IPS-18c (cell line): Measurements from ENCODE around the gene CNTFR.

Source experiments
- H3K4me3 ChIP-seq: 2 replicates; pipeline ENCODE4 v1.7.0; 2013; ENCODE audit warnings: low read depth, mild to moderate bottlenecking, low read length, moderate library complexity; ENCODE audit not compliant: insufficient read depth
- H3K9me3 ChIP-seq: one replicate; pipeline ENCODE4 v1.6.1; 2013; ENCODE audit warnings: mild to moderate bottlenecking, low read length, moderate library complexity; ENCODE audit not compliant: control insufficient read depth, insufficient read depth

Gene CNTFR

DNA sequence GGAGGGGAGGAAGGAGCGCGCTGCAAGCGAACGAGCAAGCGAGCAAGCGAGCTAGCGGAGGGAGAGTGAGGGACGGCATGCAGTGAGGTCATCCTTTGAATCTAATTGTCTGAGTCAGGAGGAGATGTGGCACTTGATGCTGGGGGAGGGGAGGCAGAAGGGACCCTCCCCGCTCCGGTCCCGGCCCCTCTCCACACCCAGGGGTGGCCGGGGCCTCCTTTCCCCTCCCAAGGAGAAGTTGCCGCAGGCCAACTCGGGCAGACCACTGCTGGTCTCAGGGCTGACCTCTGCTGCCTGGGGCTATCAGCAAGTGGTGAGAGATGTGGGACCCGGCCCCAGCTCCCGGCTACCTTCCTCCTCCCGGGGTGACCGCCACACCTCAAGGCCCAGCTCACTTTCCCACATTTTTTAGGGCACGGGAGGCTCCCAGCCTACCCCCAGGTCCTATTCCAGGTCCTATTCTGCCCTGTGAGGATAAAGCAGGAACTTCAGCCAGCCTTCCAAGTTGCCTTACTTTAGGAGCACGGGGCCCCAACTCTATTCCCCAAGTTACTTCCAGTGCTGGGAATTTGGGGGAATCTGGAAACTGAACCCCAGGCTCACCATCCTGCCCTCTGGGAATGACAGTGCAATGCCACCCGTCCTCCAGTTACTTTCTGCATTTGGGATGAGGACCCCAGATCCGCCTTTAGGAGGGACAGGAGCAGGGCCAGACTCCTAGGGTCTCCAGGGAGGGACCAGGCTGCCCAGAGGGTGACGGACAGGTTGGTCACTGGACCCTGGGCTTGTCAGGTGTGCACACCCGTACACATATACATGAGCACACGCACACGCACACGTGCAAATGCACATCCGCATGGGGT lies 11.1 kb downstream of the CNTFR start:
- Histone ChIP-seq H3K9me3 (no peaks in the 10 kb centered on the region), H3K4me3 (peak overlapping the region; percentile 50)

DNA sequence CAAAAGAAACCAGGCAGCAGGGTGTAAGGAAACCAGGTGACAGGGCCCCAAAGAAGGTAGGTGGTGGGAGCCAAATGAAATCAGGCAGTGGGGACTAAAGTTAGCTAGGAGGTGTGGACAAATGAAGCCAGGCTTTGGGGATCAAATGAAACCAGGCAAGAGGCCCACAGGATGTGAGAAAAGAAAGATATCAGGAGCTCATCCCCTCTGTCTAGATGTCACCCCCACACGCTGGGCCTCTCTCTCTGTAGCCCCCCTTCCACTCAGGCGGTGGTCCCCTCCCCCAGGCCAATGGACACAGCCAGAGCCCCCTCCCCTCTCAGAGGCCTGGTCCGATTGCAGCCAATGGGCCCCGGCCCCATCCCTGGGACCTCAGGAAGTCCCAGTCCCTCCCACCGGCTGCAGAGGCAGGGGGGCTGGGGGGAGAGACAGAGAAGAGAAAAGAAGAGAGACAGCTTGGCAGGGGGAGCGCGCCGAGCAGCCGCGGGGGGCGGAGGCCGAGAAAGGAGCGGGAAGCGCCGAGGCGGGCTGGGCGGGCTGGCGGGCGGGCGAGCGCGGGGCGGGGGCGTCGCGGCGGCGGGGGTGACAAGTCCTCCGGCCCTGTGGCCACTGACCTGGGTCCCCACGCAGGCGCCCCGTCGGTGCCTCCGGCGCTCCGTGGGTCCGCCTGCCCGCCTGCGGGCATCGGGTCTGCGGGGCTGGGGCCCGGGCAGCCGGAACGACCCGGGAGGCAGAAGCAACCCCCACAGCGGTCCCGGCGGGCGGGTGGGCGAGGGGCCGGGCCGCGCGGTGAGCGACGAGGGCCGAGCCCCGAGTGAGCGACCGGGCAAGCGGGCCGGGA lies 11.9 kb downstream of the CNTFR start:
- peak overlapping the region; percentile 50 for H3K4me3 ChIP-seq
- no peaks in the 10 kb centered on the region for H3K9me3 ChIP-seq

DNA sequence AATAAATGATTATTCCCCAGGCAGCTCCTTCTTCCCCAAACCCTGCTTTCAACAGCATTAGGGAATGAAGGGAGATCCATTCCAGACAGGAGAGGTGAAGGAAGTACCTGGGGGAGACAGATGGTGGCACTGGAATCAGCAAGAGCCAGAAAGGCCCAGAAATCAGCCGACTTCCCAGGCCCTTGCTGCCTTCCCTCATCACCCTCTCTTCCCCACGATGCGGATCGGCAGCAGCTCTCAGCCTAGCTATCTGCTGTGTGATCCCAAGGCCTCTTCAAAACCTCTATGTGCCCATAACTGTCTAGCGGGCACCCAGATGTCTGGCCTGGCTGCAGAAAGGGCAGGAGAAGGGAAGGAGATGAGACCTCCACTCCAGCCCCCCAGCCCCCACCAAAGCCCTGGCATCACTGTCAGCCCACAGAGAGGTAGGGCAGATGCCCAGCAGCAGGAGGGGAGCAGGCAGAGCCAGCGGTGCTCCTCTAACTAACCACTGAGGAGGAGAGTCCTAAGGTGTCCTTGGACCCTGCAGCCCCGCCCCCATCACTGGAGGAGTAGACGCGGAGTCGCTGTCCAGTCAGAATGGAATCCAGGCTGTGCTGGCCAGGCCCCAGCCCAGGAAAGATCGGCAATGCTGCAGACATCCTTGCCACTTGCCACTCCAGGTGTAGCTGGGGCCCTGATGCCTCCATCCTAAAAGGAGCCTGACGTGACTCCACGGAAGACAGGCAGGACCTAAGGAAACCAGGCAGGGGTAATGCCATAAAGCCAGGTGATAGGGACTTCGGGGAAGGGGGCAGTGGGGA lies 12.7 kb downstream of the CNTFR start:
- Histone ChIP-seq H3K9me3 (no peaks in the 10 kb centered on the region), H3K4me3 (no peak overlapping the region)

DNA sequence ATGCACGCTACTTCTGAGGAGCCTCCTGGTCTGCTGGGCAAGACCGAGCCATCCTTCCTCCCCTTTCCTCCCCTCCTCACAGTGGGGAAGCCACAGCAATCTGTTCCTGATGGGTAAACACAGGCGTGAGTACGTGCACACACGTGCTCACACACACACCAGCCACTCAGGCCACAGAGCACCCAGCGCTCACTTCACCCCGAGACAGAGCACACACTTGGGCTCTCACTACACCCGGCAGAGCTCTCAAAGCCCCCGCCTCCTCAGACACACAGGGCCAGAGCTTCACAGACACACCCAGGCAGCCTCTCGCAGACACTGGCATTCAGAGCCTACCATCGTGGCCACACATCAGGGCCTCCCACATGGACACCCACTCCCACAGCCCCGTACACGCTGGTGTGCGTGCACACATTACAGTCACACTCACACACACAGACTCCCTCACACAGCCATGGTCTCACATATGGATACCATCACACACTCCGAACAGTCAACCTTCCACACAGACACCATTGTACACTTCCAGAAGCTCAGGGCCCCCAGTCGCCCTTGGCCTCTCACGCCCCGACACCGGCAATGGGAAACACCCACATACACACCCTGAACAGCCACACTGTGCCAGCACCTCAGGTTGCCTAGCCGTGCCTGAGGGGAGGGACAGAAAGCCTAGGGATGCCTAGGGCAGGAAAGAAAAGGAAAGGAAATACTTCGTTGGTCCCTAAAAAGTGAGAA lies 13.5 kb downstream of the CNTFR start:
- Histone ChIP-seq H3K4me3 (no peak overlapping the region), H3K9me3 (no peaks in the 10 kb centered on the region)

DNA sequence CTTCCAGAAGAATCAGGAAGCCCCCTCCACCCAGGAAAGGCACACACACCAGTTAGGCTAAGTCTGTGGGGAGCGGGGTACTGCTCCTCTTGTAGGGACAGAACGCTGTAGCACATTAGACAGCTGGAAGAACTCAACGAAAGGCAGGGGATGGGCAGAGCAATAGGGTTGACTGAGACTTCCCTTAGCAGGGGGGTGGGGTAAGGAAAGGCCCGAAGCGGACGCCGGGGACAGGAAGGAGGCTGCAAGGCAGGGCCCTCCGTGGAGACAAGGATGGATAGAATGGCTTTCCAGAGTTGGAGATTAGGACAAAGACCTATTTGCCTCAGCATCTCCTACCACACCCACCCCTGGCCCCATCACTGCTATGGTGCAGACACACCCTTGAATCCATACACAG lies 14.3 kb downstream of the CNTFR start:
- no peaks in the 10 kb centered on the region for H3K9me3 ChIP-seq
- no peak overlapping the region for H3K4me3 ChIP-seq

DNA sequence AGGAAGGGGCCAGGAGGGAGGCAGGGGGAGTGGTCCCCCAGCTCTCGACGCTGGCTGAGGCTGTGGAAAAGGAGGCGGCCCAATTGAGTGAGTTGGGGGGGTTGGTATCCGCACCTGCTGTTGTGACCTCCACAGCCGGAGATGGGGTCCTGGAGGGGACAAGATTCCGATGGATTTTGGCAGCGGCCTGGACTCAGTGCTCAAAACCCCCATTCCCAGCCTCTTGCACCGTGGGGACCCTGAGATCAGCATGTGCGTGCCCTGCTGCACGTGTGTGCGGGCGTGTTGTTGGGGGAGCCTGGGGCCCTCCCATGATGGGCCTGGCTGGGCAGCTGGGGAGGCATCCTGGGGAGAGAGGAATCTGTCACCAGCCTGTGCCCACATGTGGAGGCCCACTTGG lies 15.0 kb downstream of the CNTFR start:
- H3K4me3 ChIP-seq = no peak overlapping the region
- H3K9me3 ChIP-seq = no peaks in the 10 kb centered on the region

DNA sequence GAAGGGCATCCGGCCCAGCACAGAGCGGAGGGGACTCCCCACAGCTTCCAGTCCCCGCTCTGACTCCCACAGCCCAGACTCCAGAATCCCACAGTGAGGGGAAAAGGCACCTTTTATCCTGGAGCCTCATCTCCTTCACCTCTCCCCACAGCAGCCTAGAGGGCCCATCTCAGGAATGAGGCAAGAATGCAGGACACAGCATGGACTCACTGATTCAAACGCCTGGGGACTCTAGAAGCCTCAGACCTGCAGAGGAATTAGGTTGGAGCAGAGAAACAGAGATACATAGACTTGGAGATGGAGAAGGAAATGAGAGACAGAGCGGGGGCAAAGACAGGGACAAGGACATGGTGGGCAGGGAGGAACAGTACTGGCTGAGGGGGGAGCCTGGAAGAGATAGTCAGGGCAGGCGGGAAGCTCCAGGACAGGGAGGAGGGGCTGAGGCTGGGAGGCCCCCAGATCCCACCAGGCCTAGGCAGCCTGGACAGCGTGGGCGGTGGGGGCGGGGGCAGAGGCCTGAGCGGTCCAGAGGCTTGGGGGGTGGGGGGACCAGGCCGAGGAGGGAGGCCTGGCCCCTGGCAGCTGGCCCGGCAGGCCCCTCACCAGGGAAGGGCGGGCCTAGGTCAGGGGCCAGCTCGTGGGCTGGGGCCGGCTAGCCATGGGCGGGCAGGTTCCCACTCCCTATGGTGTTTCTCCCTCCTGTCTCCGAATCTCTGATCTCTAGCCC lies 15.8 kb downstream of the CNTFR start:
- Histone ChIP-seq H3K4me3 (no peak overlapping the region), H3K9me3 (no peaks in the 10 kb centered on the region)

DNA sequence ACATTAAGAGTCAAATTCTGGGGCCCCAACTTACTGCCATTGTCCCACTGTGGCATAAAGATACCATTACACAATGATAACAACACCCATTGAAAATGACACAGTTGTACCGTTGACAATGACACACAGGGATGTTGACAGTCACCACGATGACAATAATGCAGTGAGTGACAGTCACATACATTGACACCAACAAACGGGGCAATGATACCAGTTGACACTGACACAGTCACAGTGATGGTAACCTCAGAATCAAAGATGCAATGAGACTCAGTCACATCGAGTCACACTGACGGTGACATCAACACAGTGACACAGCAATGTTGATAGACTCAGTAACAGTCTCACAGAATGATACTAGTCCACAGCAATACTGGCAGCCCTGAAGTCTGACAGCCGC lies 16.9 kb downstream of the CNTFR start:
- Histone ChIP-seq H3K9me3 (no peaks in the 10 kb centered on the region), H3K4me3 (no peak overlapping the region)

DNA sequence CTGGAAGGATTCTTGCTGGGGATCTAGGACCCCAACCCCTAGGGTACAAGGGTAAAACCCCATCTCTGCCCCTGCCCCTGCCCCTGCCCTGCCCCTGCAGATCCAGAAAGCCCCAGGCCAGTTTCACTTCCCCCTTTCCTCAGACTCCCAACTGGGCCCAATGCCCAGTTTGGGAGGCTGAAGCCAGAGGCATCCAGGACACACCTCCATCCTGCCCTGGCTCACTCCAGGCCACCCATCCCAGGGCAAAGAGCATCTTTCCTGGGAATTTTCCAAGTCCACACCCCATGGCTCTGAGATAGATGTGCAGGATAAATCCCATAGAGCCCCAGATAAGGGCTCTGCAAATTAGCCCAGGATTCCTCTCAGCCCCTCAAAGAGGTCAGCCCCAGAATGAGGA lies 17.4 kb downstream of the CNTFR start:
- no peaks in the 10 kb centered on the region for H3K9me3 ChIP-seq
- no peak overlapping the region for H3K4me3 ChIP-seq

DNA sequence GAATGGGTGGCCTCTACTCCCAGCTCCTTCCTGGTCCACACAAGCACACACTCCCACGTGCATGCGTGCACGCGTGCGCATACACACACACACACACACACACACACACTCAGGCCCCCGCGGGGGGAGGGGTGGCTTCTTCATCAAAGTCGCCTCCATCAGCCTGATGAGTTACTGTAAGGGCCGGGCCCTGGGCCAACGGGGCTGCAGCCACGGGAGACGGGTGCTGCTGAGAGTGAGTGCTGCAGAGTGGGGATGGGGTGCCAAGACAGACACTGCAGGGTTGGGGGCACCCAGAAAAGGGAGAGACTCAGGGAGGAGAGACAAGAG lies 18.1 kb downstream of the CNTFR start:
- no peaks in the 10 kb centered on the region for H3K9me3 ChIP-seq
- no peak overlapping the region for H3K4me3 ChIP-seq

DNA sequence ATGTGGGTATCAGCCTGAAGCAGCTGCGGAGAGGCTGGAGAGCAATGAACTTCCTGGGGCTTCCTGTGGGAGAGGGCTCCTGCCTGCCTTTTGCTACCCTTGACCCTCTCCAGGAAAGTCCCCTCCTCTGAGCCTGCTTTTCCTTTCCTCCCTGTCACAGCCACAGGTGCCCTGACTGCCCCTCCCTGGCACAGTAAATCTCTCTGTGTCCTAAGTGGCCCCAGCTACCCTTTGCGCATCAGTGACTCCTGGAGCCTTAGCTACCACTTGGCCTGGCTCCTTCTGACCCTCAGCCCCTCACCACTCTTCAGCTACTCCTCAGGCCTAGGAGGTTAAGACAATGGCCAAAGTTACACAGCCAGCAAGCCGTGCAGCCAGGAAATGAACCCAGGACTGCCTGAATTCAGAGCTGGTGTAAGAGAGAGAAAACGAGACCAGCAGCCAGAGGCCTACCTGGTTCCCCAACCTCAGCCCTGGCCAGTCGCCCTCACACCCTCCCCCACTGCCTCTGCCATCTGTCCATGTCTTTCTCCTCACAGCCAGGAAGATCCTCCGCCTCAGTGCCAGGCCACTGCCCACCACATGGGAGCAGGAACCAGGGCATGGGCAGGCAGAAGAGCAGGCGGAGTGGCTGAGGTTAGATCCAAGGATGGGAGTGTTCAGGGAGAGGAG lies 18.6 kb downstream of the CNTFR start:
- Histone ChIP-seq H3K4me3 (no peak overlapping the region), H3K9me3 (no peaks in the 10 kb centered on the region)

DNA sequence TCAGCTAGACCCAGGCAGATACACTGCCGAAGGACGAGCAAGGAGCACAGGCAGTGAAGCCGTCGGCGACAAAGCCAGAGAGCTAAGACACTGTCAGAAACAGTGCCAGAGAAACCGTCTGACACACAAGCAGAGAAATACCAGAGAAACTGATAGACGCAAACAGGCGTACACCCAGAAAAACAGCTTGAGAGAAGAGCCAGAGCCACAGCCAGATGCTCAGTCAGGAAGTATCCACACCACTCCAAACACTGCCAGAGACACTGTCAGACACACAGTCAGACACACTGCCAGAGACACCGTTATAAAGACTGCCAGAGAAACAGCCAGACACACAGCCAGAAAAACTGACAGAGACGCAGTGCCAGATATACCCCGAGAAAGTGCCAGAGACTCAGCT lies 19.1 kb downstream of the CNTFR start:
- no peaks in the 10 kb centered on the region for H3K9me3 ChIP-seq
- no peak overlapping the region for H3K4me3 ChIP-seq

DNA sequence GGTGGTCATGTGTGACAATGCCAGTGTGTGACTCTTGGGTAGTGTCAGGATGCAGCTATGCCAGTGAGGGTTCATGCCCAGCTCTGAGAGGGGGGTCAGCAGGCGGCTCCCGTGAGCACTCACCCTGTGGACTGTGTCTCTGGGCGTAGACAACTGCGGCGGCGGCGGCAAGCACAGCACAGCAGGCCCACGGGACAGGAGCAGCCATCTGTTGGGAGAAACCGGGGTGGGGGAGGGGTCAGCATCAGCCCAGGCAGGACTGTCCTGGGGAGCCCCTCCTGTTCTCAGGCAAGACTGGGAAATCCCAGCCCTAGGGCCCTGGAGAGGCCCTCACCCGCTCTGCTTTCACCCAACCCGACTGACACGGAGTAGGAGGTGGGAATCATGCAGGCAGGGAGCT lies 20.8 kb downstream of the CNTFR start:
- Histone ChIP-seq H3K9me3 (no peaks in the 10 kb centered on the region), H3K4me3 (no peak overlapping the region)

DNA sequence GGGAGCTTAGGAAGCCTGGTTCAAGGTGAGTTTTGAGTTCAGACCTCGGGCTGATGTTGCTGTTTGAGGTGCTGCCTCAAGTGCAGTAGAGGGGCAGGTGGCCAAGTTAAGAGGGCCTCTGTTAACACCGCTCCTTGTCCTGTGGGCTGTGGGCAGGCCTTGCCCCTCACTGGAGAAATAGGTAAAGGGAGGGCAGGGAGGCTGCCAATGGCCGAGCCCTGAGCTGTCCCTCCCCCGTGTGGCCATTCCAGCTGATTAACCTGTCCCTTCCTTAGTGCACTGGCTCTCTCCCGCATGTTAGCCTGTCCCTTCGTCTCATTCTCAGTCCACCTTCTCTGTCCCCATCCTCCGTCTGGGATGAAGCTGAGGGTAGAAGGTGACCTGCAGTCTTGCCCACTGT lies 21.4 kb downstream of the CNTFR start:
- Histone ChIP-seq H3K9me3 (no peaks in the 10 kb centered on the region), H3K4me3 (no peak overlapping the region)

DNA sequence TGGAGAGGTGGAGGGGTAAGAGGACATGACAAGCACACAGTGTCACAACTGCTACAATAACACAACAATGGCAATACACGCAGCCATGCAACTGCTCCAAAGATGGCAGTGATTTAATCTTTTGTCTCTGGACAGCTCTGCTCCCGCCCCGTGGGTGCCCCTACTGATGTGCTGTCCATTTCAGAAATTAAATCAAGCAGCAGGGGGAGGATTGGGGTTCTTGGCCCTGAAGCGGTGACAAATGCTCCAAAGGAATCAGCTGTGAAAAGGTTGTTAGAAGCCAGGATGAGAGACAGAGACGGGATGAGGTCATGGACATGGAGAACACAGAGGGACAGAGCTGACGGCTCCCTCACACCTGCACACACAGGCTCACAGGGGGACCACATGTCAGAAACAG lies 22.6 kb downstream of the CNTFR start:
- H3K9me3 ChIP-seq = no peaks in the 10 kb centered on the region
- no peak overlapping the region for H3K4me3 ChIP-seq

DNA sequence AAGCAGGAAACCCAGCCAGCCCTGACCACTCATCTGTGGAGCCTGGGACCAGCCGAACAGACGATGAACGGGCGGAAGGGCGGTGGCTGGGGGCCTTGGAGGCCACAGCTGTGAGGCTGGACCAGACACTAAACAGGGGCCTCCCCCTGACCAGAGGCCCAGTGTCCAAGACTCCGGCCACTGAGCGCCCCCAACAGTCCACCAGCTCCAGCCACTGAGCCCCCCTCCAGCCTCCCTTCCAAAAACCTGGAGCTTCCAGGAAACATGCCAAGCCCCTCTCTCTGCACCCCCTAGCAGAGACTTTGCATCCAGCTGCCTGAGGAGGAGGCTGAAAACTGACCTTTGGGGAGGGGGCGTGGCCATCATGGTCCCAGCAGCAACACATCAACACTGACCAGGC lies 23.2 kb downstream of the CNTFR start:
- Histone ChIP-seq H3K9me3 (no peaks in the 10 kb centered on the region), H3K4me3 (no peak overlapping the region)
